ENCODE measurements around the gene PPM1L.

The PPM1L gene

DNA sequence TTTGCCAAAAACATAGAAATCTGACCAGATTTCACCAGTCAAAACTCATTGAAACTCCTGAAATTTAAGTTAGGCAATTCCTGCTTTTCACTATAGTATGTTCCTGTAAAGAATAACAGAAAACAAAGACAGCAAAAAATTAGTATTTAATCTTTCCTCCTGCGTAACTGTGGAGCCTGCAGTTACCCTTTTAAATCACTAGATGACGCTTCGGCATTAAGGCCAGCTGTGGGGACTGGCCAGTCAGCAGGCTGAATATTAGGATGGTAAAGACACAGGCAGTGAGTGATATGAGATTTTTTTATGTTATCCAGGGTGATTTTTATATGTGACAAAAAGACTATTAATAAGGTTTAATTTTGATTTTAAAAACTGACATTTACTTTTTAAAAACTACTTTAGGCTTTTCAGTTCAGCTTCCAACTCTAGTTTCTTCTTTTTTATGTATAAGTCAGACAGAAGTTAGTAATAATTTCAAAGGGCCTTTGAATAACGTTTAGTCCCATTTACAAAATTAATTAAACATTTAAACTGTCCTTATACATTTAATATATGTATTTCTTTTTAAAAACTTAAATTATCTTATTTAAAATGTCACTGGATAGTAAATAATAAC is 165.1 kb downstream of the PPM1L start:
- FAIRE-seq (no peak), DNase-seq (ENCODE audit: insufficient read length, low spot score) (peak; percentile 36)

DNA sequence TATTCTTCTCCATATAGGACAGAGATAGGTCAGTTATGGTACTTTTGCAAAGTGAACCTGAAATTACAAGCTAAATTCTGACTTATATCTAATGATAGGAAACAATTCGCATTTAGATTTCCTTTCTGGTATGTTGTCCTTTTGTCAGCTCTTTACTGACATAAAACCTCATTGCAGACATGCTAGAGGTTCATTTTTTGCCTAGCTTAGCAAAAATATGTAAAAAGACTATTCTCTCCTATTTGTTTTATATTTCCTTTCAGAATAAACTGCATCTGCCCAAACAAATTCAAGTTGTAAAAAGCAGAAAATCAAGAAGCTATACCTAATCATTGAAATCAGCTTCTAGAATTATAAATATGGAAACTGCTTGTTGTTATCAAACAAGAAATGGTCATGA is 168.7 kb downstream of the PPM1L start:
- FAIRE-seq (no peak), DNase-seq (ENCODE audit: insufficient read length, low spot score) (no peak)

DNA sequence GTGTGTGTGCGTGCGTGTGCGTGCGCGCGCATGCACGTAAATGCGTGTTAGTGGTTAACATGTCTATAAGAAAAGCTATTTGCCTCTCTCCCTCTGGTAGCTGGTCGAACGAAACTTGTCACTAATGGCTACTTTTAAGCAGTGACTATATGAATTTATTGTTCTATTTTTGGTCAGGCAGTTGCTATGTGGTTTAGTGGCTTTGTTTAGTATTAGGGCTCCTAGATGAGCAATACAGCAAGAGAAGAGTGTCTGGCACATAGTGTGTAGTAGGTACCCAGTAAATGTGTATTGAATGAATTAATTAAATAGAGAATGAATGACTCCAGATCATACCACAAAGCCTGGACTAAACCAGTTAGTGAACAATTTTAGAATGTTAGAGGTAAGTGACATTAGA is 171.6 kb downstream of the PPM1L start:
- FAIRE-seq (no peak), DNase-seq (ENCODE audit: insufficient read length, low spot score) (no peak)

DNA sequence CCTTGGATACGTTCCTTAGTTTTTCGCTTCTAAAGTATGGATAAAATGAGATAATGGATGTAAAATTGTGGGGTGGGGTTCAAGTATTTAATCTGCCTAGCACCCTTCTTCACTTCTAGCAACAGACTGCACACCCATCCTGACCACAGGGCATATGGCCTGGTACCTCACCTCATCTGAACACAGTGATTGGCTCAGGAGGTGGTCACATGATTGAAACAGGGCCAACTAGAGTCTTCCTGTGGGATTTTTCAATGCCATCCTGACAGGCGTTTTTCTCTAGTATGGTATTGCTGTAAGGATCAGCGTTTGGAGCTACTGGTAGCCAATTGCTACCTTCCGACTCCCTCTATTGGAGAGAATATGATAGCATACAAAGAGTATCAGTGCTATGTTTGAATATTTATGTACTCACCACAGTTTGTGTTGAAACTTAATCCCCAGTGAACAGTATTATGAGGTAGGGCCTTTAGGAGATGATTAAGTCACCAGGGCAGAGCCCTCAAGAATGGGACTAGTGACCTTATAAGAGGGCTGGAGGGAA is 172.2 kb downstream of the PPM1L start:
- no peak for DNase-seq (ENCODE audit: insufficient read length, low spot score)
- no peak for FAIRE-seq

DNA sequence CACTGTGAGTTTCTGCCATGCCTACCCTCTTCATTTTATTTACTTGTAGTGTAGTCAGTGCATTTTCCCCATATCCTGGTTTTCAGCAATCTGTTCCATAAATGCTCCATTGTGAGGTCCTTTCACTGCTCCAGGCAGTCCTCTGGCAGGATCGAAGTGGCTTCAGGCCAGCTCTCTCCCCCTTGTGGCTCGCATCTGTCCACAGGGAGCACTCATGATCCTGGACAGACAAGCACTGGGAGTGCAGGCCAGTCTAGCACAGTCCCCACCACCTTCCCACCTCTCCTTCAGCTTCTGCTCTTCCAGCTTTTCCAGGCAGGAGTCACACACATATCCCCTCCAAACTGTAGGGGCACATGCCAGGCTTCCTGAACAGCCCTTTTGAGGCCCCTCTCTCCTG is 173.6 kb downstream of the PPM1L start:
- no peak for DNase-seq (ENCODE audit: insufficient read length, low spot score)
- no peak for FAIRE-seq

DNA sequence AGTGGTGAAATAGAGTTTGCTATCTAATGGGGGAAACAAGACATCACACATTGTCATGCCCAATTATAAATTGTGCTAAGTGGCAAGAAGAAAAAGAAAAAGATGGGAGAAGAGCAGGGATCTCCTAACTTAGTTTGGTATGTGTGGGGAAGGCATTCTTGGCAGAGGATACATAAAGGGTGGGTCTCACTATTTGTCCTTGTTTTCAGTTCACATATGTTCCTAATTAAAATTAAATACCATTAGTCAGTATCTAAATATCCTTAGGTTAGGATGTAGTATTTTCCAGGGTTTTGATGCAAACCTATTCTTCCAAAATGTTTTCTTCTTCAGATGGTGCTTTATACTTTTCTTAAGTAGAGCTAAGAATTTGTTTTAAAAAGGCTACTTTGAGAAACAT is 175.4 kb downstream of the PPM1L start:
- FAIRE-seq: no peak
- no peak for DNase-seq (ENCODE audit: insufficient read length, low spot score)

DNA sequence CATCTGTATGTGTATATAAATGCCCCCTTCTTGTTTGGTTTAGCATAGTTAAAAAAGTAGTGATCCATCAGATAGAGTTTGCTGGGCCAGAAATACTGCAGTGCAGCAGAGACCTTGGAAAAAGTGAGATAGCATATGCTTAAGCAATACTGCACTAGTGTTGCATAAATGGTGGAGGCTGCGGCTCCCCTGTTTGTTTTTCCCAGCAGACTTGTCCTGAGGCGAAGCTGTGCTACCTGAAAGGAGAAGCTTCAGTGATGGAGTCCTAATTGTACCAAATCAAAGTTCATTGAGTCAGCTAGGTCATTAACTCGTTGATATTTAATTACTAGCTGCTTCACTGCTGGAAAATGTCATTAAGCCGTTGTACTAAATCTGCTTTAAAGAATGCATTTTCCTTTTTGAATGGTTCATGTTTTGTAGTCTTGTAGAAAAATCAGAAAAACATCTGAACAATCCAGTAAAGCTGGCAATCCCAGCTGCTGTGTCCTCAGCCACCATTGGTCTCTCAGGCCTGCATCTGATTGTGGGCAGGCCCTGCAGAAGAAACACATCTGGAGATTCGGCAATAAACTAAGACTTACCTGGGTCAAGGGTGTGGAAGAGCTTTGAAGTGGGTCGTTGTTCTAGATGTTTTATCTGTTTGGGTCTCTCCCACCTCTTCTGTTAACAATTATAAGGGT is 179.5 kb downstream of the PPM1L start:
- no peak for DNase-seq (ENCODE audit: insufficient read length, low spot score)
- FAIRE-seq: no peak

DNA sequence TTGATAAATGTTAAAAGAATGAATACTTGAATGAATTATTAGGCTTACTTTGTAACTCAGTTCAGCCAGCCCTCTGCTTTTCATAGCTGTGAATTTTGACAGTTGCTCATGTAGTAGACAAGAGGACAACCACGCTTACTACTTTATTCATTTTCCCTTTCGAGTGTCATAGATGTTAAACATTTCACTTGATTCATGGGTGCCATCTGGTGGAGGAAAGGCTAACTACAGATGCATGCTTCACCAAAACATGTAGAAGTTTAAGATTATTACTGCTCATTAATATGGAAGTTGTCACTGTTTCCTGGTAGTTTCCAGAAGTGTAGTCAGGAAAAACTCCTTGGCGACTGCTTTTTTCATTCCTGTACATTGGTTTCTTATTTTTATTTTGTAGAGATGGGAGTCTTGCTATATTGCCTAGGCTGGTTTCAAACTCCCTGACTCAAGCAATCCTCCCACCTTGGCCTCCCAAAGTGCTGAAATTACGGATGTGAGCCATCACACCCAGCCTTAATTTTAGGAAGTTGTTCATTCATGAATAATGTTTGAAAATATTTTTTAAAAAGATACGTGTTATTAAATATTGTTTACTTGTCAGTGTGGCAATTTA is 186.0 kb downstream of the PPM1L start:
- FAIRE-seq (peak; percentile 93), DNase-seq (ENCODE audit: insufficient read length, low spot score) (peak; percentile 26)

DNA sequence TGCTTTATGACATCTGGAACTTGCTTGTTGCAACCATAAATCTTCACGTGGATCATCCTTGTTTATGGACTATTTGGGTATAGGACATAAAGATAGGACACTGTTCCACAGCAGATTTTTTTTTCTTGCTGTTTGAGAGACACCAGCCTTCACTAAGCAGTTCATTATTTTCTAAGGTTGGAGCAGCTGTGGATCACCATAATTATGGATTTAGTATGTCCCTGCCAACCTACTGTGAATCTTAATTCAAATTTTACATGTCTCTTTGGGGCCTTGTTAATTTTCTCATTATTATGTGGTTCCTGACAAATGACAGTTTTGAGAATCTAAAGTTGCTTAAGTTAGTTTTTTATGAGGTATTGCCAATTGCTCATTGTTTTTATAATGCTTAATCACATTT is 188.0 kb downstream of the PPM1L start:
- no peak for DNase-seq (ENCODE audit: insufficient read length, low spot score)

DNA sequence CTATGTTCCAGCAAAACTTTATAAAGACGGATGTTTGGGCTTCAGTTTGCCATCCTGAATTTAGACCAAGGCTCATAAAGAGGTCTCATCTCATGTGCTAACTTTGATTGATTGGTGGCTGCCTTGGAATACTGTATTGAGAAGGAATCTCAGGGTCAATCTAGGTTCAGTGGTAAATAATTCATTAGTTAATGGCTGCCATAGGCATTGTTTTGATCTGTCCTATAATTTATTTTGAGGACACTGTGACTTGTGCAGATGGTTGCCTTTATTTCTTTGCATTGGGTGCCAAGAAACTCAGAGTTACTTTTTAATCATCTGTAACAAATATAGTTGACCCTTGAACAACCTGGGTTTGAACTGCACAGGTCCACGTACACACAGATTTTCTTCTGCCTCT is 189.3 kb downstream of the PPM1L start:
- DNase-seq (ENCODE audit: insufficient read length, low spot score): no peak
- FAIRE-seq: no peak

More for the DNA sequence above, 188.0 kb downstream of the PPM1L start:
- no peak for FAIRE-seq

DNA sequence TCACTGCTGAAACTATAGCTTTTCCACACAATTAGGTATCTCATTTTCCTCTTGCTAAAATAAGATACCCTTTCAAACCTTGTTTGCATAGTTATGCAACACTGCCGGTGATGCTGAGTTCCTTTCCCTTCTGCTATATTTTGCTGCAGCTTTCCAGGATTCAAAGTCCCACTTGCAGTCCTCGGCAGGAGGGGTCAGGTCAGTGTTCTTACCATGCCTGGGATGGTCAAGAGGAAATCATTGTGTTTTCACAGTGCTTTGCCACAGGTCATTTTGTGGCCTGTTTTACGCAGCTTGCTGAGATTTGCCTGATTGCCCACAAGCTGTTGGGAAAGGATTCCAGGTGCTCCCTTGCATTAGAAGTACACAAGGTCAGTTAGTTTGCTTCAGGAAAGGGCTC is 192.2 kb downstream of the PPM1L start:
- DNase-seq (ENCODE audit: insufficient read length, low spot score) (no peak), FAIRE-seq (no peak)

DNA sequence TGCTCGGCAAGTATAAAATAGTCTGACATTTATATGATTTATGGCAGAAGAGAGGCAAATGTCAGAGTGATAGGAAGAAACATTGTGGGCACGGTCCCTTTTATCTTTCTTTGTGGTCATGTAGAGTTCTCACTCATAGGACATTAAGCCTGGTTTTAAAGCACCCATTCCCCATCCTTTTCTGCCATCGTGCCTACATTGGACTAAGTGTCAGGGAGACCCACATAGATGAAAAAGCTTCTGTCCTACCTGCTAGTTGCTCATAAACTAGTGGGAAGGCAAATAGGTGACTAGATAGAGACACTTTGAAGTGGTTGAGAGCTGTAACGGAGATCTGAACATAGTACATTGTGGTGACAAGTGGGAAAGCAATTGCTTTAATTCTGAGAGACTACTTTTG is 193.4 kb downstream of the PPM1L start:
- DNase-seq (ENCODE audit: insufficient read length, low spot score): no peak
- no peak for FAIRE-seq

DNA sequence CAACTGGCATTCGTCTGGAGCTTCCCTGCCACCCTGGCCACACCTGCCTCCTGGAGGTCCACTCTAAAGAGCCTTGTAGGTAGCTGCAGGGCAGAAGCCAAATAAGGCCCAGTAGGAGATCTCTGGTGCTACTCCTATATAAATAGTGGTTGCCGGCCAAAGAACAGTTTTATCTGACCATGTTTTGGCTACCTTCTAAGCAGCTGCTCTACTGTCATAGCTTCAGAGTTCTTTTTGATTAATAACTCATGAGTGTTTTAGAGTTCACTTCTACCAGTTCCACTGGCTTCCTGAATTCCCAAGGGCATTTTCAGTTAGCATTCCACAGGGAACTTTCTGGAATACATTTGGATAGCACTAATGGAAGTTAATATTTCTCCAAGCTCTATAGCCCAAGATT is 194.5 kb downstream of the PPM1L start:
- DNase-seq (ENCODE audit: insufficient read length, low spot score): no peak
- no peak for FAIRE-seq

DNA sequence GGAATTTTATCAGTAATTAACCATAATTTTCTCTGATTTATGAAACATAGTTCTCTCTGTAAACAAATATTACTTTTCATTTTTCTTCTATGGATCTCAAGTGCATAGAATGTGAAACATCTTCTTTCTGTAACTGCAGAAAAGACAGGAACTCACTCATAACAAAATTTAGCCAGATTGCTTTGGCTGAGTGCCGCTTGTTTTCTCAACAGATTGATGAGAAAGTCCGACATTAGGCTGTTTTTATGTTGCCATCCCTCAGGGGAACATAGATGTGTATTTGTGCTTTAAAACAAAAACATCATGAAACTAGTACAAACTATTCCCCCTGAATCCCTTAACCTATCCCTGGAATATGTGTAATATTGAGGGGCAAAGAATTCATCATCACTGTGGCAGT is 194.9 kb downstream of the PPM1L start:
- FAIRE-seq: no peak

DNA sequence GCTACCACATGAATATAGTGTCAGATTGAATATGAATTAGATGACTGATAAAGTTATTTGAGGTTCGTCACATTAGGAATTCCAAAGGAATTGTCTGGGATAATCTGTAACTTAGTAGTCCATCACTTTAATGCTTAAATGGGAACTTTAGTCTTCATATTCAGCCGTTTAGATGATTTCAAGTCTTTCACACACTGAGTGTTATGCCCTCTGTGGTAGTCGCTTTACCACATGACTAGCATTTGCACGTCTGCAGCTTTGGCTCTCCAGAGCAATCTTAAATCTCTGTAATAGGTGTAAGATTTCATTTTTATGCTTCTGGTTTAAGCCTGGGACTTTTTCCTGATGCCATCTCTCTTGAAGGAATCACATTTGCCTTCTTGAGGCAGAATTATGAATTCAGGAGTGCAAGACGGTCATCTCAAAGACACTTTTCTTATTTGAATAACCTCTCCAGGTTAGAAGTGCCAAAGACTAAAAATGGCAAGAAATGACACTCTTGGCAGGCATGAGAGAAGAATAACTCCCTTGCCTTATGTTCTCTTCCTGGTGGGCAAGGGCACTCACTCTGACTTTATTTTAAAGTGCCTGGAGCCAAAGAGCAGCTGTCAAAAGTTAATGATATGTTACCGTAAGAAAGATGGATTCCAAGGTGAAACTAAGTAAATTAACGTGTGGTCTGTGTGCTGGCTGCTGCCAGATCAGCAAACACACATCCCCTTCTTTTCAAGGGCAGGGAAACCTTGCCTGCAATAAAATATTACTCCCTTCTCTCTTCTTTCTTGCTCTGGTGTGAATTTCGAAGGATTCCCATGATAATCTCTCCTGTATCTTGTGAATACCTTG is 195.8 kb downstream of the PPM1L start:
- no peak for FAIRE-seq
- no peak for DNase-seq (ENCODE audit: insufficient read length, low spot score)

More for the DNA sequence above, 194.9 kb downstream of the PPM1L start:
- DNase-seq (ENCODE audit: insufficient read length, low spot score): no peak

DNA sequence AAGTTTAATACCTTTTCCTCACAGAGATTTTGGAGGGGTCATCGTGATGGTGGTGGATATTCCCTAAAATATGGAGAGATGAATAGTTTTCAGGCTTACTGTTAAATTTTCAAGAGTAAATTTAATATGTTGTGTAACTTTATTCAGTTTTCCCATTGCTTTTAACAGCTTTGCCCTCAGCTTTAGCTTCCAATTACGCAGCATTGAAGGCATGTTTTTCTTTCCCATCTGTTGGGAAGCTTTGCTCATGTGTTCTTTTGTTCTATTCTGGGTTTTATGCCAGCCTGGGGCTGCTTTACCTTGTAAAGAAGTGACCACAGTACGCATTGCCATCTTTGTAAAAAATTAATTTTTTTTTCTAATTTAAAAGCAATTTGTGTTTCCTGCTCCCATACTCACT is 197.7 kb downstream of the PPM1L start:
- DNase-seq (ENCODE audit: insufficient read length, low spot score): no peak
- FAIRE-seq: no peak

DNA sequence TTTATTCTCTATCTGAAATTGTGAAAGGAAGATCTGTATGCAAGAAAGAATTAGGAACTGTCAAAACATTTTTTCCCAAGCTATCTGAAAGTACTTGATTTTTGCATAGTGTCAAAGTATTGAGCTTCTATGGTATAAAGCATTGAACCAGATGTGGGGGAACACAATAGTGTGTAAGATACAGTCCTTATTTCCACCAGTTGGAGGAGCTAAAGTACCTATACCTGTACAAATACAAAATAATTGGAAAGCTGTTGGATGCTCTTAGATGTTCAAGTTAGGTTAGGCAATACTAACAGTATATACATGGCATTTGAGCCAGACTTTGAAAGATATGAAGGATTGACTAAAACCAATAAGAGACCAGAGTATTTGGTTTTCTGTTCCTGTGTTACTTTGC is 200.8 kb downstream of the PPM1L start:
- FAIRE-seq (peak; percentile 75), DNase-seq (ENCODE audit: insufficient read length, low spot score) (no peak)

DNA sequence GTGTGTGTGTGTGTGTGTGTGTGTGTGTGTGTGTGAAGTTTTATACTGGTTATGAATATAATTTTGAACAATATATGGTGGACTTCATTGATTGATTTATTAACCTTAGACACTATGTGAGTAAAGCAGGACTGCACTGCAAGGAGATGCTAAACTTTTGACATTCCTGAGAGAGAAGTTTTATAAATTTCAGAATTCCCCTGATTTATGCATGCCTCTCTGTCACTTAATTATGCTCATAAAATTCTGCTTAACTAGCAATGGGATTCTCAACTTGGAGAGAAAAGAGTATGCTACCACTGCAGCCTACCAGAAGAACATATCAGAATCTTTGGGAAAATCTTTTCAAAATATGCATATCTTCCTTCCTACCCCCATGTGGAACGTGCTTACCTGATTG is 204.5 kb downstream of the PPM1L start:
- FAIRE-seq: no peak
- no peak for DNase-seq (ENCODE audit: insufficient read length, low spot score)

DNA sequence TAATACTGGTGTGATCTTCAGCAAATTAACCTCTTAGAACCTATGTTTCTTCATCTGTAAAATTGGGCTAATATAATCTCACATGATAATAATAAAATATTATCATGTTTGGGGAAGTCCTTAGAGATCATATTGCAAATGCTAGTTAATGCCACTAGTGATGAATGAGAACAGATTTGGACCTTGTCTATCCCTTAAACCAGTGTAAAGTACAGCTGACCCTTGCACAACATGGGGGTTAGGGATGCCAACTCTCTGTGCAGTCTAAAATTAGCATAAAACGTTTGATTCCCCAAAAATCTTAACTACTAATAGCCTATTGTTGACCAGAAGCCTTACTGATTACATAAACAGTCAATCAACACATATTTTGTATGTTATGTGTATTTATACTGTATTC is 207.9 kb downstream of the PPM1L start:
- no peak for DNase-seq (ENCODE audit: insufficient read length, low spot score)
- FAIRE-seq: no peak

DNA sequence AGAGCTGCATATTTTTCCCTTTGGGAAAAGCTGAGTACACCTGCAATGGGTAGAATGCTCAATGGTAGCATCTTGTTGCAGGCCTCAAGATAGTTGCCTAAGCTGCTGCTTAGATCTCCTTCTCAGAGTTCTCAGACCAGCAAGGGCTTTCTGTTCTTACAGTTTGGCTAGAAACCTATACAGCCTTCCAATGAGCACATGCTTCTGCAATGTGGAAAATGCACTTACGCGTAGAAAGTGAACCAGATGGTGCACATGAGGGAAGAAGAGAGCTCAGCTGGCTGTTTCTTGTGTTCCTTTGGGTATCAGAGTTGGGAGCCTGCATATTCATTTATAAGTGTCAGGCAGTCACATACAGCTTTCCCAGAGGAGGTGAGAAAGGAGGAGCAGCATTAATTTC is 212.7 kb downstream of the PPM1L start:
- DNase-seq (ENCODE audit: insufficient read length, low spot score): no peak
- no peak for FAIRE-seq

Measured in GM19239 (cell line).